ENCODE data around the gene FAM53B. TPM values are rescaled to one million over a fixed set of nuclear protein-coding genes. Genes with fewer than 3 reads are reported as not detected.

FAM53B gene
- total RNA-seq, 2 donors from 2014 or later = 19.3 to 22.6 TPM

DNA sequence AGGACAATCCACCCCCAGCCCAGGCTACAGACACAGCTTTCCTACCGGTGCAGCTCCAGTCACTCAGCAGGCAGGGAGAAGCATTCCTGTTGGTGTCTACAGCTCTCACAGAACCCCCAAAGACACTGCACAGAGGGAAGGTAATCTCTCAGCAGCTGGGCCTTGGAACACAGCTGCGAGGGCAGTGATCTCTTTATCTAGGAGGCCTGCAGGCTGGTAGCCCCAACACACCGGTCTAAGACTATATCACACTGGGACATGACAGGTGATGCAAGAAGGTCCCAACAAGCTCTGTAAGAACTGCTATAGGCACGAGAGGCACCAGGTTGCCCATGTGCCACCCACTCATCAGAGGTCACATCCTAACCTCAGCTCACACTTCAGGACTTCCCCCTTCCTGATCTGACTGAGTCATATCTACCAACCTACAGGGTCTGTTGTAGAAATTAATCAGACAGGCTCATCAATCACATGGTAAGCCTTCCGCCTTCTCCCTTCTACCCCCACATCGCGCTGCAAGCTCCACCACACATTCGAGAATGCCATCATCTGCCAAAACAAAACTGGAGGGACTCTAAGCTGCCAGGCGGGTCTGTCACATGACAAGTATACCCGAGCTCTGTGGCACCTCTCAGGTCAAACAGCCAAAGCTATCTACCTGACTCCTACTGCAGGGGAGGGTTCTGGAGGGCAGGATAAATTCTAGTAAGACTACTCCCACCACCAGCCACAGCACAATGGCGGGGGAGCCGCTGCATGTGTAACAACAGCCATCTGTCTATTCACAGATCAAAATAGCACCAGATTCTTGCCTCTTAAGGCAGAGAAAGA lies 26.1 kb downstream of the FAM53B start:
- no peaks in the 10 kb centered on the region for H3K27me3 Mint-ChIP-seq (ENCODE audit: insufficient read depth)
- Histone ChIP-seq H3K36me3 (ENCODE audit: control insufficient read depth, insufficient read depth, low read length) (peaks cover 5% of the 10 kb centered on the region), H3K27me3 (ENCODE audit: control insufficient read depth, insufficient read depth, low read length, poor library complexity, severe bottlenecking) (no peaks in the 10 kb centered on the region), H3K4me1 (ENCODE audit: control insufficient read depth, insufficient read depth, low read length) (peaks cover 11% of the 10 kb centered on the region), H3K9me3 (ENCODE audit: control insufficient read depth, low read length) (no peaks in the 10 kb centered on the region), H3K27ac (ENCODE audit: low read depth, low read length) (peak overlapping the region; percentile 53), H3K9ac (ENCODE audit: extremely low read depth, low read length, poor library complexity, severe bottlenecking) (no peak overlapping the region), H3K4me3 (ENCODE audit: low read length) (no peak overlapping the region)
- TF ChIP-seq, protein P1, sequence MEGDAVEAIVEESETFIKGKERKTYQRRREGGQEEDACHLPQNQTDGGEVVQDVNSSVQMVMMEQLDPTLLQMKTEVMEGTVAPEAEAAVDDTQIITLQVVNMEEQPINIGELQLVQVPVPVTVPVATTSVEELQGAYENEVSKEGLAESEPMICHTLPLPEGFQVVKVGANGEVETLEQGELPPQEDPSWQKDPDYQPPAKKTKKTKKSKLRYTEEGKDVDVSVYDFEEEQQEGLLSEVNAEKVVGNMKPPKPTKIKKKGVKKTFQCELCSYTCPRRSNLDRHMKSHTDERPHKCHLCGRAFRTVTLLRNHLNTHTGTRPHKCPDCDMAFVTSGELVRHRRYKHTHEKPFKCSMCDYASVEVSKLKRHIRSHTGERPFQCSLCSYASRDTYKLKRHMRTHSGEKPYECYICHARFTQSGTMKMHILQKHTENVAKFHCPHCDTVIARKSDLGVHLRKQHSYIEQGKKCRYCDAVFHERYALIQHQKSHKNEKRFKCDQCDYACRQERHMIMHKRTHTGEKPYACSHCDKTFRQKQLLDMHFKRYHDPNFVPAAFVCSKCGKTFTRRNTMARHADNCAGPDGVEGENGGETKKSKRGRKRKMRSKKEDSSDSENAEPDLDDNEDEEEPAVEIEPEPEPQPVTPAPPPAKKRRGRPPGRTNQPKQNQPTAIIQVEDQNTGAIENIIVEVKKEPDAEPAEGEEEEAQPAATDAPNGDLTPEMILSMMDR (conservative IDR thresholded peaks at IDR 0.05) = no peak
- no peaks in the 10 kb centered on the region for H3K9me3 Mint-ChIP-seq
- WGBS, 2 experiments (ENCODE audit: insufficient coverage in 1 of 2, insufficient read length in 1 of 2) = 88 to 91% methylated on average over 8 to 12 of the region's 12 CpGs
- peaks cover 6% of the 10 kb centered on the region for H3K36me3 Mint-ChIP-seq (ENCODE audit: low read depth)
- H3K4me3 Mint-ChIP-seq = no peak overlapping the region
- H3K27ac Mint-ChIP-seq = peak overlapping the region; percentile 19
- DNase-seq = no peak
- H3K4me1 Mint-ChIP-seq = peaks cover 36% of the 10 kb centered on the region

- Mint-ChIP-seq H3K36me3 (ENCODE audit: low read depth) (peaks cover 6% of the 10 kb centered on the region), H3K9me3 (no peaks in the 10 kb centered on the region), H3K4me3 (no peak overlapping the region), H3K4me1 (peaks cover 30% of the 10 kb centered on the region), H3K27ac (no peak overlapping the region), H3K27me3 (ENCODE audit: insufficient read depth) (no peaks in the 10 kb centered on the region)
- TF ChIP-seq, protein P1 (conservative IDR thresholded peaks at IDR 0.05) = no peak
- Histone ChIP-seq H3K27me3 (ENCODE audit: control insufficient read depth, insufficient read depth, low read length, poor library complexity, severe bottlenecking) (no peaks in the 10 kb centered on the region), H3K27ac (ENCODE audit: low read depth, low read length) (peak overlapping the region; percentile 53), H3K9me3 (ENCODE audit: control insufficient read depth, low read length) (no peaks in the 10 kb centered on the region), H3K4me3 (ENCODE audit: low read length) (no peak overlapping the region), H3K9ac (ENCODE audit: extremely low read depth, low read length, poor library complexity, severe bottlenecking) (no peak overlapping the region), H3K4me1 (ENCODE audit: control insufficient read depth, insufficient read depth, low read length) (peaks cover 5% of the 10 kb centered on the region), H3K36me3 (ENCODE audit: control insufficient read depth, insufficient read depth, low read length) (peaks cover 5% of the 10 kb centered on the region)
- WGBS, 2 experiments (ENCODE audit: insufficient coverage in 1 of 2, insufficient read length in 1 of 2) = 91 to 97% methylated on average over 6 to 9 of the region's 9 CpGs
- DNase-seq = no peak
These were observed 27.0 kb downstream of the FAM53B start for GRCh38 chr10:124717041-124717757.

DNA sequence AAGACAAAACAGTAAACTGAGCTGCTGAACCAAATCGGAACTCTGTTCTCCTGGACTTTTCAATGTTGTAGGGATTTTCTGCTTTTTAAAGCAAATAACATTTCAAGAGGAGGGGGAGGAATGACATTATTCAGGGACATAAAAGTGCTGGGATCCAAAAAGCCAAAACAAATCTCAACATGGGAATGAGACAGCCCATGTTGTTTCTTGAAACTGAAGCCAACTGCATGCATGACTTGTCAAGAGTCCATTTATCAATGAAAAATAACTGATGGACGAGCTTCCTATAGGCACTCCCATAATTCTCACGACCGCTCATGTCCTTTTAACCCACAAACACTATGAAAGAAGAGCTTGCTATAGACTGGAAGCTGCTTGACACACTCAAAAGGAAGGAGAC lies 27.8 kb downstream of the FAM53B start:
- no peaks in the 10 kb centered on the region for H3K9me3 ChIP-seq (ENCODE audit: control insufficient read depth, low read length)
- DNase-seq = no peak
- H3K27ac Mint-ChIP-seq = no peak overlapping the region
- H3K36me3 ChIP-seq (ENCODE audit: control insufficient read depth, insufficient read depth, low read length) = peaks cover 5% of the 10 kb centered on the region
- no peak overlapping the region for H3K9ac ChIP-seq (ENCODE audit: extremely low read depth, low read length, poor library complexity, severe bottlenecking)
- H3K27ac ChIP-seq (ENCODE audit: low read depth, low read length) = no peak overlapping the region
- H3K27me3 Mint-ChIP-seq (ENCODE audit: insufficient read depth) = no peaks in the 10 kb centered on the region
- peaks cover 6% of the 10 kb centered on the region for H3K36me3 Mint-ChIP-seq (ENCODE audit: low read depth)
- no peaks in the 10 kb centered on the region for H3K27me3 ChIP-seq (ENCODE audit: control insufficient read depth, insufficient read depth, low read length, poor library complexity, severe bottlenecking)
- H3K4me1 Mint-ChIP-seq = peaks cover 30% of the 10 kb centered on the region
- no peaks in the 10 kb centered on the region for H3K9me3 Mint-ChIP-seq
- 87 to 94% methylated on average over 4 of the region's 4 CpGs for WGBS, 2 experiments (ENCODE audit: insufficient coverage in 1 of 2, insufficient read length in 1 of 2)
- no peak overlapping the region for H3K4me3 Mint-ChIP-seq
- TF ChIP-seq, protein P1 (conservative IDR thresholded peaks at IDR 0.05) = no peak
- no peak overlapping the region for H3K4me3 ChIP-seq (ENCODE audit: low read length)
- H3K4me1 ChIP-seq (ENCODE audit: control insufficient read depth, insufficient read depth, low read length) = peaks cover 5% of the 10 kb centered on the region
